ENCODE results near the gene WNK3.

The WNK3 gene

GRCh38 chrX:54172455-54172854 is 185.4 kb downstream of the WNK3 start:
- no peak for TF ChIP-seq CTCF (IDR thresholded peaks at IDR 0.05; ENCODE audit: low read depth, low read length, missing control alignments)
- no peak for DNase-seq (ENCODE audit: low read depth)
- no peak overlapping the region for H3K4me3 ChIP-seq (ENCODE audit: low read depth, low read length)

- TF ChIP-seq CTCF (IDR thresholded peaks at IDR 0.05; ENCODE audit: low read depth, low read length, missing control alignments) = no peak
- H3K4me3 ChIP-seq (ENCODE audit: low read depth, low read length) = no peak overlapping the region
- no peak for DNase-seq (ENCODE audit: low read depth)
Measured at GRCh38 chrX:54171527-54172250, 186.2 kb downstream of the WNK3 start.

- no peak overlapping the region for H3K4me3 ChIP-seq (ENCODE audit: low read depth, low read length)
- no peak for TF ChIP-seq CTCF (IDR thresholded peaks at IDR 0.05; ENCODE audit: low read depth, low read length, missing control alignments)
- no peak for DNase-seq (ENCODE audit: low read depth)
Measured at GRCh38 chrX:54171091-54171490, 186.8 kb downstream of the WNK3 start.

GRCh38 chrX:54166915-54167314 is 190.9 kb downstream of the WNK3 start:
- no peak overlapping the region for H3K4me3 ChIP-seq (ENCODE audit: low read depth, low read length)
- no peak for TF ChIP-seq CTCF (IDR thresholded peaks at IDR 0.05; ENCODE audit: low read depth, low read length, missing control alignments)
- DNase-seq (ENCODE audit: low read depth) = no peak

GRCh38 chrX:54157561-54157960 is 200.3 kb downstream of the WNK3 start:
- H3K4me3 ChIP-seq (ENCODE audit: low read depth, low read length) = no peak overlapping the region
- TF ChIP-seq CTCF (IDR thresholded peaks at IDR 0.05; ENCODE audit: low read depth, low read length, missing control alignments) = no peak
- DNase-seq (ENCODE audit: low read depth) = no peak
